B cell (primary cell): ENCODE results near the gene GRHL3. TPM values are rescaled to one million over a fixed set of nuclear protein-coding genes. Genes with fewer than 3 reads are reported as not detected.

ENCODE experiments used
- ATAC-seq: fragments of 200-7000 bp; cut with Tn5 transposase; one replicate; pipeline ENCODE4 v1.10.0; 2021; ENCODE audit warnings: low read depth, mild to moderate bottlenecking, moderate number of reproducible peaks, moderate library complexity
- CTCF ChIA-PET: fragments of 350-600 bp; sonication (Branson Sonifier 250); formaldehyde crosslinking; loops from one replicate; lab custom pipeline; 2021; ENCODE audit warnings: antibody characterized with exemption, inconsistent platforms; lab: Charles Lee
- POLR2A ChIA-PET: fragments of 350-600 bp; sonication (Branson Sonifier 250); formaldehyde crosslinking; loops from one replicate; lab custom pipeline; 2021; ENCODE audit warnings: antibody characterized with exemption; lab: Charles Lee
- DNase-seq: peaks from one replicate; pipeline ENCODE4 v3.0.0; 2013
- H2AFZ ChIP-seq: 2 replicates; pipeline ENCODE4 v1.6.1; 2012; ENCODE audit warnings: mild to moderate bottlenecking, low read depth, low read length; ENCODE audit not compliant: insufficient read depth, poor library complexity, severe bottlenecking
- H3K27ac ChIP-seq, 2 donors: 1 replicate in 1 of 2; 2 replicates in 1 of 2; pipeline ENCODE4 v1.5.1; 2012 to 2013; ENCODE audit warnings: low read length in 2 of 2, mild to moderate bottlenecking in 2 of 2, moderate library complexity in 1 of 2
- H3K27me3 ChIP-seq, 4 experiments: fragments of 200-600 bp in 1 of 4; sonication (generic) in 1 of 4; replicated peaks in 1 of 4; 1 replicate in 2 of 4; 2 replicates in 2 of 4; pipeline versions ENCODE4 v1.6.1 to v1.7.0; 2013 to 2016; ENCODE audit warnings: low read length in 3 of 4, mild to moderate bottlenecking in 2 of 4, mixed read lengths in 1 of 4, moderate library complexity in 1 of 4; ENCODE audit not compliant: insufficient read depth in 4 of 4, control insufficient read depth in 3 of 4; ENCODE audit errors: control extremely low read depth in 1 of 4
- H3K36me3 ChIP-seq, 2 experiments: replicated peaks in 1 of 2; 1 replicate in 1 of 2; 2 replicates in 1 of 2; pipeline versions ENCODE4 v1.6.1 to v1.7.1; 2013; ENCODE audit warnings: low read length in 1 of 2; ENCODE audit not compliant: insufficient read depth in 2 of 2, control insufficient read depth in 1 of 2; ENCODE audit errors: control extremely low read depth in 1 of 2, extremely low read depth in 1 of 2
- H3K4me1 ChIP-seq, 2 donors: fragments of 200-600 bp in 1 of 2; sonication (generic) in 1 of 2; 1 replicate in 1 of 2; 2 replicates in 1 of 2; pipeline versions ENCODE4 v1.5.1 to v1.6.1; 2013 to 2017; ENCODE audit warnings: low read length in 2 of 2; ENCODE audit not compliant: control insufficient read depth in 2 of 2, insufficient read depth in 2 of 2
- H3K4me2 ChIP-seq: replicated peaks from 2 replicates; pipeline ENCODE3; 2012; ENCODE audit warnings: mild to moderate bottlenecking, low read depth, low read length; ENCODE audit not compliant: poor library complexity, severe bottlenecking
- H3K4me3 ChIP-seq, 5 experiments: fragments of 200-600 bp in 1 of 5; sonication (generic) in 1 of 5; 1 replicate in 3 of 5; 2 replicates in 2 of 5; pipeline versions ENCODE4 v1.5.1 to v1.7.0; 2011 to 2016; ENCODE audit warnings: low read length in 4 of 5, mild to moderate bottlenecking in 4 of 5, low read depth in 2 of 5, control low read depth in 1 of 5, moderate library complexity in 1 of 5; ENCODE audit not compliant: insufficient read depth in 1 of 5; ENCODE audit errors: control extremely low read depth in 1 of 5, extremely low read depth in 1 of 5
- H3K79me2 ChIP-seq: fragments of 200-600 bp; sonication (generic); one replicate; pipeline ENCODE4 v1.6.0; 2016; ENCODE audit warnings: low read length; ENCODE audit not compliant: control insufficient read depth, insufficient read depth
- H3K9ac ChIP-seq: fragments of 200-600 bp; sonication (generic); 2 replicates; pipeline ENCODE4 v1.6.1; 2017; ENCODE audit warnings: mild to moderate bottlenecking, low read length, moderate library complexity
- H3K9me3 ChIP-seq, 3 donors: one replicate each; pipeline versions ENCODE4 v1.6.1 to v1.7.1; 2013; ENCODE audit warnings: low read length in 2 of 3; ENCODE audit not compliant: control insufficient read depth in 2 of 3, insufficient read depth in 1 of 3; ENCODE audit errors: control extremely low read depth in 1 of 3
- H4K20me1 ChIP-seq: 2 replicates; pipeline ENCODE4 v1.6.0; 2012; ENCODE audit warnings: mild to moderate bottlenecking, low read length; ENCODE audit not compliant: insufficient read depth, control insufficient read depth, poor library complexity, severe bottlenecking
- H3K27ac Mint-ChIP-seq: one replicate; pipeline ENCODE4 v1.8.0; 2021; ENCODE audit warnings: mixed read lengths
- H3K27me3 Mint-ChIP-seq: one replicate; pipeline ENCODE4 v1.8.0; 2021; ENCODE audit warnings: mixed read lengths
- H3K4me1 Mint-ChIP-seq: one replicate; pipeline ENCODE4 v1.8.0; 2021; ENCODE audit warnings: mixed read lengths
- H3K4me3 Mint-ChIP-seq: one replicate; pipeline ENCODE4 v1.8.0; 2021; ENCODE audit warnings: mixed read lengths
- H3K9me3 Mint-ChIP-seq: one replicate; pipeline ENCODE4 v1.8.0; 2022; ENCODE audit warnings: mixed read lengths; ENCODE audit not compliant: insufficient read depth
- EZH2 ChIP-seq: IDR thresholded peaks from 2 replicates; pipeline ENCODE4 v1.6.1; 2012; ENCODE audit warnings: borderline replicate concordance, low read depth, mild to moderate bottlenecking, moderate library complexity, low read length; ENCODE audit not compliant: insufficient read depth, poor library complexity, severe bottlenecking
- WGBS: methylation state at CpG from one replicate; pipeline ENCODE4 v1.1.5; 2013; ENCODE audit warnings: missing lambda C conversion rate; ENCODE audit not compliant: insufficient coverage; 5-methylcytosine and 5-hydroxymethylcytosine counted together
- intact Hi-C: fragments of 100-400 bp; cut with micrococcal nuclease; formaldehyde crosslinking; loops from one replicate; pipeline ENCODE4 v1.10.0; 2022
- polyA plus RNA-seq: library from polyadenylated mRNA; depleted of rRNA; stranded (reverse); fragments of >200 nt; gene quantifications from 2 replicates; pipeline ENCODE4 v1.2.3, GENCODE V29; 2012
- total RNA-seq, 2 donors: library from RNA; stranded (reverse); fragments of 120-200 nt in 1 of 2; gene quantifications; 1 replicate in 1 of 2; 2 replicates in 1 of 2; pipeline versions ENCODE4 v1.2.3 to v1.2.4, GENCODE V29; 2013 to 2022
- TF ChIP-seq, protein P1 (sequence below): fragments of 200-600 bp; IDR thresholded peaks from one replicate; pipeline ENCODE4 v1.8.0; 2022; ENCODE audit warnings: antibody characterized with exemption, mild to moderate bottlenecking

Gene GRHL3
- total and polyA plus RNA-seq, 2 donors (not counting 1 experiment from before 2014, with no cell fraction given) = not detected

DNA sequence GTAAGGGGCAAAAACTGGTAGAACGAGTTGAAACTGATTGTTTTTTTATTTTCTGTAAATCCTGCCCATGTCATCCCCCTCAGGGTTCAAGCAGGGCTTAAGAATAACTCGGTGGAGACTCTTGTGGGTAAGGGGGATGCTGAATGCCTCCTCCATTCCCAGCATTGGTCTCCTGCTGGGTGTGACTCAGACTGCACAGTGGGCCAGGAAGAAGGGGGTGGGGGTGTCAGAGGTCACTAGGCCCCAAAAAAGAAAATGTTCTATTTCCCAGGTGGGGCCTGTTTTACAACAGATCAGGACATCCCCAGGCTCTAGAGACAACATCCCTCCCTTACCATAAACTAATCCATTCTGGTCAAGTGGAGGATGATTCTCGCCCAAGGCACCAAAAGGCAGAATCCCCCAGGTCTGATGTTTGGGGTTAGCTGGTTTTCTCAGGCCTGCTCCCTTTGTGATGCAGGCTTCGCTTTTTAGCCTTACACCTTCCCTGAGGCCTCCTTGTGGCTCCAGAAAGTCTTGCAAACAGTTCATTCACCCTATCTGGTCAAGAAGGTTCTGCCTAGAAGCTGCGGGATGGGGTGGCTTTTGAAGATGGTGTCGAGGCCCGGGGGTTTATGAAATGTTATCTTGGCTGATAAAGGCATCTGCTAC is 10.7 kb upstream of the GRHL3 start:
- no peak overlapping the region for H3K27ac Mint-ChIP-seq
- intact Hi-C loops = no loop called here
- no peaks in the 10 kb centered on the region for H3K4me1 Mint-ChIP-seq
- H3K4me3 ChIP-seq = no peak overlapping the region
- WGBS = 92% methylated on average over 4 of the region's 7 CpGs
- H3K27me3 Mint-ChIP-seq = peaks cover 27% of the 10 kb centered on the region
- H3K4me3 Mint-ChIP-seq = no peak overlapping the region
- H3K27me3 ChIP-seq = peaks cover 0 to 10% (median 2%) of the 10 kb centered on the region in 4 experiments
- no peaks in the 10 kb centered on the region for H3K4me1 ChIP-seq
- H3K27ac ChIP-seq = no peak overlapping the region
- TF ChIP-seq EZH2 = no peak
- TF ChIP-seq, protein P1, sequence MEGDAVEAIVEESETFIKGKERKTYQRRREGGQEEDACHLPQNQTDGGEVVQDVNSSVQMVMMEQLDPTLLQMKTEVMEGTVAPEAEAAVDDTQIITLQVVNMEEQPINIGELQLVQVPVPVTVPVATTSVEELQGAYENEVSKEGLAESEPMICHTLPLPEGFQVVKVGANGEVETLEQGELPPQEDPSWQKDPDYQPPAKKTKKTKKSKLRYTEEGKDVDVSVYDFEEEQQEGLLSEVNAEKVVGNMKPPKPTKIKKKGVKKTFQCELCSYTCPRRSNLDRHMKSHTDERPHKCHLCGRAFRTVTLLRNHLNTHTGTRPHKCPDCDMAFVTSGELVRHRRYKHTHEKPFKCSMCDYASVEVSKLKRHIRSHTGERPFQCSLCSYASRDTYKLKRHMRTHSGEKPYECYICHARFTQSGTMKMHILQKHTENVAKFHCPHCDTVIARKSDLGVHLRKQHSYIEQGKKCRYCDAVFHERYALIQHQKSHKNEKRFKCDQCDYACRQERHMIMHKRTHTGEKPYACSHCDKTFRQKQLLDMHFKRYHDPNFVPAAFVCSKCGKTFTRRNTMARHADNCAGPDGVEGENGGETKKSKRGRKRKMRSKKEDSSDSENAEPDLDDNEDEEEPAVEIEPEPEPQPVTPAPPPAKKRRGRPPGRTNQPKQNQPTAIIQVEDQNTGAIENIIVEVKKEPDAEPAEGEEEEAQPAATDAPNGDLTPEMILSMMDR = no peak
- CTCF ChIA-PET = interaction anchor here (1.6 to 1.8 kb wide), 2 partner anchors 110 to 157 kb away, joined by 4 to 5 read pairs; no protein-coding TSS in a partner anchor
- no peaks in the 10 kb centered on the region for H3K79me2 ChIP-seq
- DNase-seq (no peak), ATAC-seq (no peak)
- H2AFZ ChIP-seq = no peak overlapping the region
- H3K4me2 ChIP-seq = no peak overlapping the region
- no peaks in the 10 kb centered on the region for H3K9me3 ChIP-seq
- no peak overlapping the region for H3K9ac ChIP-seq
- no peaks in the 10 kb centered on the region for H3K36me3 ChIP-seq
- no peaks in the 10 kb centered on the region for H3K9me3 Mint-ChIP-seq
- H4K20me1 ChIP-seq = no peaks in the 10 kb centered on the region
- POLR2A ChIA-PET = interaction anchor here (0.6 kb wide), 1 partner anchor 9 kb away, joined by 3 read pairs; no protein-coding TSS in a partner anchor

DNA sequence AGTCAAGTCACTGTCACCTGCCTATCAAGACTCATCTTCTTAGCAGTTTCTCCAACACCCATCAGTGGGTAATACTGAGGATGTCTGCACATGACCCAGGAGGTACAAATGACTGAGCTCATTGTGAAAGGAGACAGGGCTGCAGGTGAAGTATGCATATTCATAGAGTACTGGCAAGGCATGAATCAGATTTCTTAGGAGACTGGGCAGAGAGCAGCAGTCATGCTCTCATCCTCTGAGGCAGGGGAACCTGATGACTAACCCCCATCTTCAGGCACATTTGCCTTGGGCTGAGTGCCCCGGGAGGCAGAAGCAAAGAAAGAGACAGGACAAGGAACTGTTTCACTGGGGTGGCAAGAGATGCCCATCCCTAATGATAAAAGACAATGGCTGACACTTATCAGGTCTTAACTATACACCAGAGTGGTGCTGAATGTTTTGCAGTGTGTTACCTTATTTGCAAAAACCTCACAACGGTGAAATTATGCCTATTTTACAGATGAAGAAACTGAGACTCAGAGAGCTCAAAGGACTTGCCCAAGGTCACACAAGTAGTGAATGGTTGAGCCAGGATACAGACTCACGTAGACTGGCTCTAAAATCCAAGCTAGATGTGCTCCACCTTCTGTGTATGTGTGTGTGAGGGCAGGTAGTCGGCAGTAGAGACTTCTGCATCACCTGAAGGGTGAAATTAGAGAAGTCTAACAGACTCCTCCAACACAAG is 9.2 kb upstream of the GRHL3 start:
- Histone ChIP-seq H3K79me2 (no peaks in the 10 kb centered on the region), H2AFZ (no peak overlapping the region), H3K27ac (no peak overlapping the region), H3K4me3 (no peak overlapping the region), H3K4me1 (no peaks in the 10 kb centered on the region), H3K9me3 (no peaks in the 10 kb centered on the region), H3K9ac (no peak overlapping the region), H4K20me1 (no peaks in the 10 kb centered on the region), H3K27me3 (peaks cover 0 to 12% (median 3%) of the 10 kb centered on the region in 4 experiments), H3K36me3 (no peaks in the 10 kb centered on the region), H3K4me2 (no peak overlapping the region)
- ChIA-PET CTCF (interaction anchor here (1.2 to 1.6 kb wide), 3 partner anchors 21 to 160 kb away, joined by 3 to 5 read pairs (median 4); no protein-coding TSS in a partner anchor), POLR2A (no interaction called here)
- TF ChIP-seq EZH2 = no peak
- TF ChIP-seq, protein P1 = no peak
- Mint-ChIP-seq H3K27ac (no peak overlapping the region), H3K27me3 (peaks cover 21% of the 10 kb centered on the region), H3K9me3 (no peaks in the 10 kb centered on the region), H3K4me3 (no peak overlapping the region), H3K4me1 (no peaks in the 10 kb centered on the region)
- intact Hi-C loops = no loop called here
- 86% methylated on average over 3 of the region's 4 CpGs for WGBS
- ATAC-seq = no peak
- DNase-seq = no peak
